GM12878 (cell line): ENCODE measurements around the gene CAMK2D. TPM values are rescaled to one million over a fixed set of nuclear protein-coding genes. Genes with fewer than 3 reads are reported as not detected.

Source experiments
- ATAC-seq: fragments of 200-7000 bp; cut with Tn5 transposase; 3 replicates; pipeline ENCODE4 v1.9.1; 2020; ENCODE audit warnings: mild to moderate bottlenecking, moderate library complexity
- BruUV-seq: library from RNA; stranded (reverse); fragments of 400-500 nt; replicated peaks from 2 replicates; lab custom pipeline; 2021; lab: Mats Ljungman, UMichigan
- CTCF ChIA-PET: fragments of 300-600 bp; sonication (Branson Sonifier 250); formaldehyde crosslinking; extraction: SDS; loops from one replicate; lab custom pipeline; 2021; ENCODE audit warnings: inconsistent platforms; lab: Yijun Ruan, JAX
- POLR2A ChIA-PET: fragments of 350-600 bp; formaldehyde crosslinking; extraction: SDS; loops from one replicate; lab custom pipeline; 2021; ENCODE audit warnings: inconsistent platforms; lab: Charles Lee
- RAD21 ChIA-PET: fragments of 300-600 bp; sonication (Branson Sonifier 250); formaldehyde crosslinking; loops from one replicate; lab custom pipeline; 2023; ENCODE audit warnings: antibody characterized with exemption; ENCODE audit not compliant: unreplicated experiment; lab: Charles Lee
- SMC1A ChIA-PET: fragments of 300-600 bp; sonication (Branson Sonifier 250); formaldehyde crosslinking; loops from one replicate; lab custom pipeline; 2023; ENCODE audit not compliant: unreplicated experiment, uncharacterized antibody; lab: Charles Lee
- DNase-seq: peaks from one replicate; pipeline ENCODE4 v3.0.0-alpha.2; 2011; ENCODE audit warnings: low read depth, low spot score
- FAIRE-seq: peaks from 3 replicates; lab custom pipeline; 2011; peaks lifted over from hg19 to GRCh38; lab: Jason Lieb, UNC
- H2AFZ ChIP-seq: 2 replicates; pipeline ENCODE4 v1.6.0; 2011; ENCODE audit warnings: low read depth, low read length, control low read depth; ENCODE audit not compliant: control insufficient read depth
- H3K27ac ChIP-seq: 2 replicates; pipeline ENCODE4 v1.5.1; 2011; ENCODE audit warnings: control low read depth; ENCODE audit not compliant: control insufficient read depth, insufficient read depth
- H3K27me3 ChIP-seq, 2 experiments: replicated peaks in 1 of 2; 2 replicates each; pipeline versions ENCODE4 v1.6.0 to v1.6.1; 2011; ENCODE audit warnings: low read length in 1 of 2; ENCODE audit not compliant: control insufficient read depth in 2 of 2, insufficient read depth in 2 of 2
- H3K36me3 ChIP-seq, 2 experiments: 2 replicates each; pipeline ENCODE4 v1.5.1; 2011; ENCODE audit warnings: low read length in 1 of 2; ENCODE audit not compliant: control insufficient read depth in 2 of 2, insufficient read depth in 2 of 2
- H3K4me1 ChIP-seq: 2 replicates; pipeline ENCODE4 v1.6.1; 2011; ENCODE audit warnings: mild to moderate bottlenecking, low read length, moderate library complexity, mixed read lengths; ENCODE audit not compliant: control insufficient read depth, insufficient read depth
- H3K4me2 ChIP-seq: 2 replicates; pipeline ENCODE4 v1.6.0; 2011; ENCODE audit warnings: control low read depth; ENCODE audit not compliant: control insufficient read depth, insufficient read depth
- H3K4me3 ChIP-seq: fragments of 200-600 bp; sonication (generic); 2 replicates; pipeline ENCODE4 v1.5.1; 2016
- H3K79me2 ChIP-seq: 2 replicates; pipeline ENCODE4 v1.6.0; 2011; ENCODE audit warnings: low read length; ENCODE audit not compliant: control insufficient read depth, insufficient read depth
- H3K9ac ChIP-seq: 2 replicates; pipeline ENCODE4 v1.8.0; 2011; ENCODE audit warnings: low read length, control low read depth, mixed read lengths; ENCODE audit not compliant: control insufficient read depth, insufficient read depth
- H3K9me3 ChIP-seq: replicated peaks from 3 replicates; pipeline ENCODE4 v1.5.1; 2011; ENCODE audit warnings: mild to moderate bottlenecking, low read length; ENCODE audit not compliant: control insufficient read depth, insufficient read depth
- H4K20me1 ChIP-seq: 2 replicates; pipeline ENCODE4 v1.6.0; 2011; ENCODE audit not compliant: control insufficient read depth, insufficient read depth
- DPF2 ChIP-seq: fragments of 450-650 bp; IDR thresholded peaks from 2 replicates; pipeline ENCODE4 v1.6.1; 2017; ENCODE audit warnings: mild to moderate bottlenecking
- EGR1 ChIP-seq, 2 experiments: IDR thresholded peaks; 1 replicate in 1 of 2; 2 replicates in 1 of 2; pipeline ENCODE4 v1.6.1; 2011 to 2012; ENCODE audit warnings: low read depth in 2 of 2, low read length in 2 of 2, borderline replicate concordance in 1 of 2, mild to moderate bottlenecking in 1 of 2, moderate library complexity in 1 of 2
- EZH2 ChIP-seq: IDR thresholded peaks from 2 replicates; pipeline ENCODE4 v1.6.1; 2012; ENCODE audit warnings: low read depth, mild to moderate bottlenecking, control low read depth, inconsistent platforms, low read length, borderline replicate concordance; ENCODE audit not compliant: control insufficient read depth
- FOXK2 ChIP-seq: fragments of 450-650 bp; IDR thresholded peaks from 2 replicates; pipeline ENCODE4 v1.6.1; 2017; ENCODE audit warnings: mild to moderate bottlenecking, moderate library complexity
- GABPA ChIP-seq: IDR thresholded peaks from 2 replicates; pipeline ENCODE4 v1.6.1; 2014; ENCODE audit warnings: antibody characterized with exemption, low read depth, mild to moderate bottlenecking, inconsistent platforms
- HSF1 ChIP-seq: fragments of 150-350 bp; IDR thresholded peaks from 2 replicates; pipeline ENCODE4 v1.6.1; 2014; ENCODE audit warnings: mild to moderate bottlenecking, low read depth, low read length
- IKZF1 ChIP-seq: fragments of 450-650 bp; conservative IDR thresholded peaks from 2 replicates; pipeline ENCODE4 v1.6.1; 2017; ENCODE audit warnings: antibody characterized with exemption, mild to moderate bottlenecking
- MEF2B ChIP-seq: fragments of 450-650 bp; IDR thresholded peaks from 2 replicates; pipeline ENCODE4 v1.6.1; 2018; ENCODE audit warnings: mild to moderate bottlenecking, moderate library complexity; ENCODE audit not compliant: partially characterized antibody, poor library complexity, severe bottlenecking
- NR2F1 ChIP-seq: fragments of 450-650 bp; conservative IDR thresholded peaks from 2 replicates; pipeline ENCODE4 v1.6.1; 2017; ENCODE audit warnings: mild to moderate bottlenecking
- SREBF2 ChIP-seq: IDR thresholded peaks from 2 replicates; pipeline ENCODE4 v1.6.1; 2012; ENCODE audit warnings: mild to moderate bottlenecking, low read length
- WRNIP1 ChIP-seq: IDR thresholded peaks from 2 replicates; pipeline ENCODE4 v1.6.1; 2011; ENCODE audit warnings: low read depth, low read length, improper control_type of control experiment, borderline replicate concordance
- ZNF622 ChIP-seq: fragments of 450-650 bp; IDR thresholded peaks from 2 replicates; pipeline ENCODE4 v1.6.1; 2017; ENCODE audit warnings: mild to moderate bottlenecking, inconsistent platforms
- ZSCAN29 ChIP-seq: fragments of 450-650 bp; IDR thresholded peaks from 2 replicates; pipeline ENCODE4 v1.6.1; 2017; ENCODE audit warnings: mild to moderate bottlenecking, moderate library complexity
- in situ Hi-C: fragments of 300-500 bp; cut with MboI; formaldehyde crosslinking; loops from 9 replicates; pipeline ENCODE4 v1.14.3; 2018; ENCODE audit warnings: mixed read lengths
- intact Hi-C: fragments of 100-400 bp; cut with micrococcal nuclease; formaldehyde crosslinking; loops from one replicate; pipeline ENCODE4 v1.14.2; 2022; ENCODE audit not compliant: unreplicated experiment
- polyA plus RNA-seq, 11 experiments: library from polyadenylated mRNA; depleted of rRNA in 4 of 11; unstranded in 6 of 11; stranded (reverse) in 5 of 11; fragments of >200 nt; fragmentation: Nextera tagmentation in 4 of 11; fragmentation: Illumina TruSeq in 1 of 11; extraction: Ambion mirVana in 4 of 11; extraction: Trizol in 1 of 11; gene quantifications; 1 replicate in 1 of 11; 2 replicates in 10 of 11; pipeline versions ENCODE4 v1.2.1 to v1.2.3, GENCODE V29; 2011 to 2016; ENCODE audit warnings: inconsistent platforms in 2 of 11, missing spikeins in 2 of 11, low read depth in 1 of 11
- total RNA-seq, 4 experiments: library from RNA; depleted of rRNA in 3 of 4; stranded (reverse); fragments of >200 nt in 3 of 4; fragmentation: Illumina TruSeq in 1 of 4; extraction: Trizol in 1 of 4; gene quantifications; 2 replicates each; pipeline versions ENCODE4 v1.2.1 to v1.2.3, GENCODE V29; 2013 to 2021

CAMK2D gene
- total and polyA plus RNA-seq, 10 of the 15 experiments (the other 5 are each of a cell fraction or from before 2014, with no cell fraction given): 6.9 to 88.5 (median 12.9) TPM

DNA sequence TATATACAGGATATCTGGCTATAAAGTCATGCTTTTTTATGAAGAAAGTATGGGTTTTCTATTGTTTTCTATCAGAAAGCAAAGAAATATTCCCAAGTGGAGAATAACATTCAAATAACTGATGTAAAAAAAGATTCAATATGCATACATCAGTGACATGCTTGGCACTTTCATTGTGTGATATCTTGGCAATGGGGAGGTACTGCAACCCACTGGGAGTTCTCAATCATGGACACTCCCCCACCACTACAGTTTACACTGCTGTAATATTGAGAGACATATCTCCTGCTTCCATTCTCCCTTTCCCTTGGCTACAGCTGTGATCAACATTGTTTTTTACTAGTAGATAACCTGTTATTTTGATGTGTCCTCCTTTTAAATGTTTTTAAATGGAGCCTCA, 257.8 kb downstream of the CAMK2D start:
- SMC1A ChIA-PET: no interaction called here
- POLR2A ChIA-PET: no interaction called here
- Histone ChIP-seq H3K36me3 (peaks cover 2 to 5% of the 10 kb centered on the region in 2 experiments; a peak in 3 of 4 replicates), H3K27me3 (no peaks in the 10 kb centered on the region), H4K20me1 (no peaks in the 10 kb centered on the region), H3K79me2 (no peaks in the 10 kb centered on the region), H3K4me3 (no peak overlapping the region), H3K4me2 (no peak overlapping the region), H3K4me1 (no peaks in the 10 kb centered on the region), H3K9me3 (no peaks in the 10 kb centered on the region), H3K27ac (no peak overlapping the region), H2AFZ (no peak overlapping the region), H3K9ac (no peak overlapping the region)
- DNase-seq: no peak
- no peak for FAIRE-seq
- BruUV-seq: no TSS peak
- in situ Hi-C loops (no loop called here), intact Hi-C loops (no loop called here)
- CTCF ChIA-PET: no interaction called here
- ATAC-seq: no peak
- RAD21 ChIA-PET: no interaction called here
- TF ChIP-seq EGR1 (IDR thresholded peaks at IDR 0.05; ENCODE audit: borderline replicate concordance in 1 of 2, low read depth in 2 of 2, low read length in 2 of 2) (no peak), IKZF1 (no peak), MEF2B (no peak), ZSCAN29 (no peak), FOXK2 (no peak), WRNIP1 (no peak), SREBF2 (no peak), EZH2 (no peak), HSF1 (no peak), NR2F1 (no peak), GABPA (no peak), ZNF622 (no peak), DPF2 (no peak)
